D341Med (cell line): ENCODE results near the gene OR5M10.
A peak's percentile ranks its signal among the peaks of the same experiment; 100 is the strongest.
"Not testable (repeated sequence)": the region's sequence is repeated elsewhere in the genome, so short reads cannot be mapped to it uniquely, and the experiment has no call there.

Experiments
- DNase-seq: peaks from one replicate; pipeline ENCODE4 v3.0.0; 2012; ENCODE audit warnings: low spot score

Gene OR5M10

GRCh38 chr11:56577621-56578020 is at the start of gene OR5M10:
OR5M10 (minus strand) TSS chr11:56577721; CDS start chr11:56577721, 0 bp downstream.
- DNase-seq, result no peak

GRCh38 chr11:56625946-56626345 is 48.4 kb upstream of the OR5M10 start:
- DNase-seq, result no peak

GRCh38 chr11:56624661-56625110 is 47.2 kb upstream of the OR5M10 start:
- DNase-seq, result peak; percentile 48

GRCh38 chr11:56611174-56611573 is 33.7 kb upstream of the OR5M10 start:
- no peak for DNase-seq

- DNase-seq, result not testable (repeated sequence)
Measured at GRCh38 chr11:56592088-56592717, 14.7 kb upstream of the OR5M10 start.

- no peak for DNase-seq
Measured at GRCh38 chr11:56558574-56558973, 18.9 kb downstream of the OR5M10 start.

GRCh38 chr11:56554691-56555090 is 22.8 kb downstream of the OR5M10 start:
- DNase-seq, result not testable (repeated sequence)

GRCh38 chr11:56545531-56545930 is 32.0 kb downstream of the OR5M10 start:
- DNase-seq, result no peak

- no peak for DNase-seq
Measured at GRCh38 chr11:56543739-56544138, 33.8 kb downstream of the OR5M10 start.

GRCh38 chr11:56543157-56543556 is 34.4 kb downstream of the OR5M10 start, which contains the start of gene OR5M11:
OR5M11 (minus strand) TSS chr11:56543257; CDS start chr11:56543257, 0 bp downstream.
- DNase-seq, result no peak

GRCh38 chr11:56533054-56533740 is 44.3 kb downstream of the OR5M10 start:
- DNase-seq, result no peak

GRCh38 chr11:56531856-56532255 is 45.7 kb downstream of the OR5M10 start:
- no peak for DNase-seq
